Measurements from ENCODE around the gene SIRT6. TPM values are rescaled to one million over a fixed set of nuclear protein-coding genes. Genes with fewer than 3 reads are reported as not detected.

Gene SIRT6
- total and polyA plus RNA-seq, 9 of the 15 experiments (the other 6 are each of a cell fraction or from before 2014, with no cell fraction given): 1.4 to 41.1 (median 10.2) TPM

- TF ChIP-seq PKNOX1 (IDR thresholded peaks at IDR 0.05) (no peak), CBX8 (IDR thresholded peaks at IDR 0.05; ENCODE audit: borderline replicate concordance, extremely low read depth, low read depth, low read length, poor library complexity, severe bottlenecking) (peak; percentile 41), ZNF717 (CRISPR knock-in tag; IDR thresholded peaks at IDR 0.05) (no peak), NFE2 (IDR thresholded peaks at IDR 0.05; ENCODE audit: low read depth) (no peak), ZNF764 (CRISPR knock-in tag; IDR thresholded peaks at IDR 0.05; ENCODE audit: low read depth) (no peak), THRB (CRISPR knock-in tag; conservative IDR thresholded peaks at IDR 0.05) (no peak), IFI16 (CRISPR knock-in tag; IDR thresholded peaks at IDR 0.05) (no peak)
- TF ChIP-seq, protein P1, sequence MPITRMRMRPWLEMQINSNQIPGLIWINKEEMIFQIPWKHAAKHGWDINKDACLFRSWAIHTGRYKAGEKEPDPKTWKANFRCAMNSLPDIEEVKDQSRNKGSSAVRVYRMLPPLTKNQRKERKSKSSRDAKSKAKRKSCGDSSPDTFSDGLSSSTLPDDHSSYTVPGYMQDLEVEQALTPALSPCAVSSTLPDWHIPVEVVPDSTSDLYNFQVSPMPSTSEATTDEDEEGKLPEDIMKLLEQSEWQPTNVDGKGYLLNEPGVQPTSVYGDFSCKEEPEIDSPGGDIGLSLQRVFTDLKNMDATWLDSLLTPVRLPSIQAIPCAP (CRISPR knock-in tag; IDR thresholded peaks at IDR 0.05; ENCODE audit: borderline replicate concordance): no peak
- TF ChIP-seq, protein P2, sequence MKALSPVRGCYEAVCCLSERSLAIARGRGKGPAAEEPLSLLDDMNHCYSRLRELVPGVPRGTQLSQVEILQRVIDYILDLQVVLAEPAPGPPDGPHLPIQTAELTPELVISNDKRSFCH (CRISPR knock-in tag; IDR thresholded peaks at IDR 0.05): no peak
- TF ChIP-seq, protein P2 (tag; IDR thresholded peaks at IDR 0.05): no peak
- TF ChIP-seq, protein P3, sequence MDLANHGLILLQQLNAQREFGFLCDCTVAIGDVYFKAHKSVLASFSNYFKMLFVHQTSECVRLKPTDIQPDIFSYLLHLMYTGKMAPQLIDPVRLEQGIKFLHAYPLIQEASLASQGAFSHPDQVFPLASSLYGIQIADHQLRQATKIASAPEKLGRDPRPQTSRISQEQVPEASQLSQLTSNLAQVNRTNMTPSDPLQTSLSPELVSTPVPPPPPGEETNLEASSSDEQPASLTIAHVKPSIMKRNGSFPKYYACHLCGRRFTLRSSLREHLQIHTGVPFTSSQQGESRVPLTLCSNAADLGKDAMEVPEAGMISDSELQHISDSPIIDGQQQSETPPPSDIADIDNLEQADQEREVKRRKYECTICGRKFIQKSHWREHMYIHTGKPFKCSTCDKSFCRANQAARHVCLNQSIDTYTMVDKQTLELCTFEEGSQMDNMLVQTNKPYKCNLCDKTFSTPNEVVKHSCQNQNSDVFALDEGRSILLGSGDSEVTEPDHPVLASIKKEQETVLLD (IDR thresholded peaks at IDR 0.05): peak; percentile 46; the same call in 1 of the 2 replicates
These were observed 15.5 kb upstream of the SIRT6 start (continued) for GRCh38 chr19:4197625-4198466.

All from K562 (cell line).